Muscle of arm (tissue), 12 donors: ENCODE results near the gene RBM20. TPM values are rescaled to one million over a fixed set of nuclear protein-coding genes. Genes with fewer than 3 reads are reported as not detected.

ENCODE experiments used
- DNase-seq: peaks from one replicate; pipeline ENCODE4 v3.0.0-alpha.2; 2013
- polyA plus RNA-seq, 12 donors: library from polyadenylated mRNA; unstranded; fragments of 120-200 nt; gene quantifications; one replicate each; pipeline ENCODE4 v1.2.1, GENCODE V29; 2013; ENCODE audit not compliant: insufficient read length in 12 of 12

The RBM20 gene
- polyA plus RNA-seq, 12 donors, result 6.1 to 17.6 (median 12.1) TPM; not detected in 1

DNA sequence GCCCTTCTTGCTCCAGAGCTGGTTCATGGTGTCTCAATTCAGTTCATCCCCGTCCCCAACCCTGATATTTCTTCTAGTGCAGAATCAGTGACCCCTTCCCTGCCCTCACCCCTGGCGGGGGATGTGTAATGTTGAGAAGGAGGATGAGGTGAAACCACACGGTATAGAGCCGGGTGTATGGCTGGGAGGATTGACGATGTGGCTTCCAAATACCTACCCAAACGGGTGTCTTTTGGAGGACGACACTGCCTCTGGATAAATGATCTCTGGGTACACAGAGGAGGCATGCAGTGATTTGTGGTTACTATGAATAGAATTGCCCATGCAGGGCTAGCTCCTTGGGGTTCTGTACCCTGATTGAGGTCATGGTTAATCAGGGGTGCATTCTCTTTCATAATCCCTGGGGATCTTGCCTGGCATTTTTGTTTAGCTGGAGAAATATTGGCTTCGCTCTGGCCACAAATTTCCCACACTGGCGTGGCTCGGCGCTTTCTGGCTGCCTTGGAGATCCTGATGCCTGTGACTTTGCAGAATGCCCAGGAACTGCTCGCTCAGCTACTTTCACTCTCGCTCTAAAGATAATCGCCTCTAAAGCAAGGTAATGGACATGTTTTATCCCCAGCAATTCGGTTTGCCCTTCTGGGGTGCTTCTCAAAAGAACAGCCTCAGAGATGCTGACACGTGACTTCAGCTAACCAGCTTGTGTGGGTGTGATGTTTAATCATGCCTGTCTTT lies 89.2 kb downstream of the RBM20 start:
- DNase-seq, result no peak

DNA sequence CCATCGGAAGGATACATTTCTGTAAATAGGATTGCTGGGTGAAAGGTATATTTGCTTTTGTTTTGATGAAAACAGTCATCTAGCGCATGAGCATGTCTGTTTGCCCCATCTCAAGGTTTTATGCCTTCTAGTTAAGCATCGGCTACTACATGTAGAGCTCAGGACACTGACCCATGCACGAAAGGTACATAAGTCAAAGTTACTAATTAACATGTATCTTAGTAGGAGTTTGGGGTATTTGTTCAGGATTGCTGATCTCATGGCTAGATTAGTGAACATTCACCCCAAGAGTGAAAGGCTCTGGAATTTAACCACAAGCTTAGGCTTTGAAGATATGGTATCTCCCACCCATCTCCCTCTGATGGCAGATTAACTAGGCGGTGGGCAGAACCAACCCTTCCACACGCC lies 91.5 kb downstream of the RBM20 start:
- DNase-seq, result no peak

GRCh38 chr10:110737886-110738634 lies 93.9 kb downstream of the RBM20 start:
- DNase-seq, result no peak

DNA sequence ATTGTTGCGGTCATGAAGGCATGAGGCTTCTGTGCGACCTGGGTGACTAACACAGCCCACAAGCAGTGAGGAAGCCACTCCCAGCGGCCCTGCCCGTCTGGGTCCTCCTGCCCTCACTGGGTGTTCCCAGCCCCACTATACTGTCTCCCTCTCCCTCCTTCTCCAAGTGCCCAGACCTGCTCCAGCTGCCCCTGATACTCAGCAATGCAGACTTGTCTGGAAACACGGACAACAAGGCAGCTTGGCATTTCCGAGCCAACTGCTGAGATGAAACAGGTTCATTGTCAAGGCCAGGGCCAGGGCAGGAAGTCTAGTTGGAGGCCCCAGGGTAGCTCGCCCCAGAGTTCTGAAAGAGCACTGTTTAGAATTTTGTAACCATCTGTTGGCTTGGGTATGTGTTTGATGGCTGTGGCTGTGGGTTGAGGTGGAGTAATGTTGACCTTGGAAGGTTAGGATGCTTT lies 95.7 kb downstream of the RBM20 start:
- no peak for DNase-seq

DNA sequence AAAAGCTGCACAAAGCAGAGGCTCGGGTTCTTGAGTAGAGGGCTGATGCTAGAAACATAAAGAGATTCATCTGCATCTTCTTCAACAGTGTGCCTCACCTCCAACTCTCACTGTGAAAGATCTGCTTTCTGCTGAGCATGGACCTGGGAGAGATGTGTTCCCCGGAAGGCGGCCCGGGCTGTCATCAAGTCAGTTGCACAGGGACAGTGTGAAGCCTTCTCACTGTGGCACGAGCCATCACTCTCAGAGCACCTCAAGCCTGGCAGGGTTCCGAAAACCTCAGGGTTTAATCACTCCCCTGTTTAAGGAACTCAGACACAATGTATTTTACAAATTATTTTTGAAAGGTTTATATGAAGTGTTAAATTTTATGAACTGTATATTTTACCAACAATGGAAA lies 98.7 kb downstream of the RBM20 start:
- no peak for DNase-seq

- DNase-seq, result no peak
These were observed 100.6 kb downstream of the RBM20 start for GRCh38 chr10:110744782-110745181.

GRCh38 chr10:110746254-110746826 lies 102.2 kb downstream of the RBM20 start:
- DNase-seq, result peak; percentile 63

DNA sequence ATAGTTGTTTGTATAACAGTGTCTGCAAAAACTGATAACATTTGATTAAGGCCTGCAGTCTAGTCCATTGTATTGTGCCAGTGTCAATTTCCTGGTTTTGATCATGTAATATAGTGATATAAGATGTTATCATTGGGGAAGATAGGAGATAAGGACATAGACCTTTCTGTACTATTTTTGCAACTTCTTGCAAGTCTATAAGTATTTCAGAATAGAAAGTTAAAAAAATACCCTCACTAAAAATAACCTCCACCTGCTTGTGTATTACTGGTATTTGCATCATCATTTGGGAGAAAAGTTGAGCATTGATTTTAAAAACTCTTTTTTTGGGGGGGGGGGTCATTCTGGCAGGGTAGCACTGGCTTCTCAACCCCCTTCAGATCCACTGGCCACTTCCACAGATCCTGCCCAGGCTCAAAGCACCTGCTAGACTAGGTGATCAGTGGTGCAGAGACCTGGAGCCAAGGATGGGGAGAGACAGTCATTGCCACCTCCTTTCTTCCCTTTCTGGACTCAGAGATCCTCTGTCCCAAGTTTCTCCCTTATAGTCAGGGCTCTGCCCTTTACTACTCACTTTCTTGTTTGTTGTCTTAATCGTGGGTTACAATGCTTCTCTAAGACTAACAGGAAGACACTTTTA lies 103.0 kb downstream of the RBM20 start:
- no peak for DNase-seq

- no peak for DNase-seq
These were observed 103.7 kb downstream of the RBM20 start for GRCh38 chr10:110747609-110748464.

DNA sequence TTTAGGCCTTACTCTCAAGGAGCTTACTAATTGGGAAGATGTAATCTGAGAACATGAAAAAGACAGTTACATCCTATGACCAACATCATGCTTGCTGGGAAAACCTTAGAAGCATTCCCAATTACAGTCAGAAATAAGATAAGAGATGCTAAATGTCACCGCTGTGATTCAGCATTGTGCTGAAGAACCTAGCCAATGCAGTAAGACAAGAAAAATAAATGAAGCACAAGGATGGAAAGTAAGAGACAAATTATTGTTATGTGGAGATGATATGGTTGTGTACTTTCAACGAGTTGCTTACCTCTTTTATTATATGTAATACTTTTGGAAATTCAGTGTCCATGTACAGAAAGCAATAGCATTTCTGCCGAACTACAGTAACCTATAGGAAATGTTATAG lies 104.8 kb downstream of the RBM20 start:
- DNase-seq, result no peak

DNA sequence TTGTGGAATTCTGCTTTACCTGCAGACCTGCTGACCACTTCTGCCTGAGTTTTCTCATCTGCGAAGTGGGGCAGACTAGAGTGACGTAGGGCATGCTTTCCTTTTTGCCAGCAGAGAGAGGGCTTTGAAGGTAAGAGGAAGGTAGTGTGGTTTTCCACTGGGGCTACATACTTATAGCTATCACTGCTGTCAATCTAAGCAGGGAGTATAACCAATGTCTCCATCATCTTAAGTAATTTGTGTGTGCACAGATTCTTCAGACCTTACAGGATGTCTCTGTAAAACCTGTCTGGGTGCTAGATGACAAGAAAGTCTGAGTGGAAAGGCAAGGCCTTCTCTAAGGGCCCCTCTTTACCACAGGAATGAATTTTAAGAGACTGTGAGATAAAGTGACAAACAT lies 106.8 kb downstream of the RBM20 start:
- no peak for DNase-seq

GRCh38 chr10:110751850-110752249 lies 107.7 kb downstream of the RBM20 start:
- DNase-seq, result no peak

- DNase-seq, result no peak
These were observed 109.3 kb downstream of the RBM20 start for GRCh38 chr10:110753462-110753861.

DNA sequence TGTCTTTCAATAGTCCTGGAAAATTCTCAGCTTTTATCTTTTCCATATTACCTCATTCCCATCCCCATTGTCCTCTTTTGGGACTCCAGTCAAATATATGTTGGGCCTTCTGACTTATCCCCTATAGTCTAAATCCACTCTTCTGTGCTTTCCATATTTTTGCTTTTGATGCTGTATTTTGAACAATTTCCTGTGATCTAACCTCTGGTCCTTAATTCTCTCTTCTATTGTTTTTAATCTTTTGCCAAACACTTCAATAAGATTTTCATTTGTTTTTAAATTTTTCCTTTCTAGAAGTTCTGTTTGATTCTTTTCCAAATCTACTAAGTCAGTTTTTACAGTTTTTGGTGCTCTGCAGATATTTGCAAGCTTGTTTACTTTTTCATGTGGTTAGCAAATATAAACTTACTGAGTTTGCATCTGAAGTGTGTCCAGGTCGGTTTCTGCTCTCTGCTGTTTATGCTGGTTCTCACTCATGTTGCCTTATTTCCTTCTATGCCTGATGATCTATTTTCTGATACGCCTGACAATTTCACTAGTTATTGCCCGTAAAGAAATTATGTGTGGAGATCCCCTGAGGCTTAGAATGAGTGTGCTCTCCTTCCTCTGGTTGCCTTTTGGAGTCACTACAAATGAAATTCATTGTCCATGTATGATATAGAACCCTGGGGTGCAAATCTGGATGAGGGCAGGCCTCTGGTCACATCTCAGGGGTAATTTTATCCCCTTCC lies 110.4 kb downstream of the RBM20 start:
- no peak for DNase-seq

DNA sequence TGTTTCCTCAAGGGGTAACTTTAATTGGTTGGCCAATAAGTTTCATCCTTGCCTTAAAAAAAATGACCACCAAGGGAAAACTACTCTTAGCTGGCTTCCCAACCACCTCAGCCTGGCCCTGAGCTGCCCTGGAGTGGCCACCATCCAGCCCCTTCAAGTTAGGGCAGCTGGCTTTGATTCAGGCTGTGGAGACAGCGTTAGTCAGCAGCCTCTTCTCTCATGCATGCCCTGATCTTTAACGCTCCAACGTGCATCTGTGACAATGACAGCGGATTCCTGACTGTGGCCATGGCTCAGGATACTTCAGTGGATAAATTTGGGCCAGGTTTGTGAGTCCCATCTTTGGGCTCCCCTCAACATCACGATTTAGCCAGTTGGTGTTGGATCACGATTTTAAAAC lies 111.6 kb downstream of the RBM20 start:
- no peak for DNase-seq

- DNase-seq, result no peak
These were observed 112.7 kb downstream of the RBM20 start for GRCh38 chr10:110756876-110757275.

GRCh38 chr10:110757586-110757985 lies 113.5 kb downstream of the RBM20 start:
- no peak for DNase-seq

GRCh38 chr10:110758128-110758765 lies 114.1 kb downstream of the RBM20 start:
- no peak for DNase-seq

DNA sequence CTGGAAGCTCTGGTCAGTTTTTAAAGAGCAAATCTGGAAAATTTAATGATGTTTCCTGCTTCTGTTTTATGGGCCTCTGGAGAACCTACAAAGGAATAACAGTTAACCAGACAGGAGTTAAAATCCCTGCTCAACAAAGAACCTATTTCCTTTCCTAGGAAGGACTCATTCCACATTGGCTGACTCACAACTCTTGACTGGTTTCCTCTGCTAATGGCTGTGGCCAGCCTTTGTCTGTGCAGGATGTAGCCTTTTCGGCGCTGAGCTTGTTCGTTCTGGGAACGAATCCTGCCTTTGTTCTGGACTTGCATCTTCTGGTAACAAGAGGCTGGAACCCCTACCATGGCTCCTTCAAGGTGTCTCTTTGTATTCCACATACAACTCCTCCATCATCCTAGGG lies 114.8 kb downstream of the RBM20 start:
- DNase-seq, result no peak

DNA sequence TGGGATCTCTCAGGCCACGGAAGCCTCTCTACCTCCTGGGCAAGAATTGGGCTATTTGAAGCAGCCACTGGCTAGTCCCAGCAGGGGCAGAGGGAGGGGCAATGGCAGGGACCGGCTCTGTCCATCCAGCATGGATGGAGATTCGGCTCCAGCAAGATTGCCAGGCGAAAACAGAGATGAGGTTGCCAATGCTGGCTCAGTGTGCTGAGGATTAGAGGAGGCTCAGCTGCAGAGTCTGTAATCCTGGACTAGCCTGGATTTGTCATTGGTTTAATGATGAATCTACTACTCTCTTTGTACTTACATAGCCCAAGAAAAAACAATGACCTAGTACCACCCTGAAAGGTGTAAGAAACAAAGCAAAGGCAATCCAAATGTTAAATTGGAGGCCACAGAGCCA lies 115.4 kb downstream of the RBM20 start:
- DNase-seq, result no peak
